Omental fat pad (tissue), 4 donors: ENCODE measurements around the gene SLC12A4. TPM values are rescaled to one million over a fixed set of nuclear protein-coding genes. Genes with fewer than 3 reads are reported as not detected.
"Not testable (repeated sequence)": the region's sequence is repeated elsewhere in the genome, so short reads cannot be mapped to it uniquely, and the experiment has no call there.

ENCODE experiments used
- ATAC-seq: fragments of 150-250 bp; one replicate; pipeline ENCODE4 v1.9.1; 2016; ENCODE audit warnings: mild to moderate bottlenecking, moderate library complexity; ENCODE audit not compliant: low FRiP score
- DNase-seq: peaks from one replicate; pipeline ENCODE4 v3.0.0-alpha.2; 2019; ENCODE audit warnings: low spot score
- total RNA-seq, 4 donors: library from RNA; depleted of rRNA; stranded (reverse); fragments of >200 nt; gene quantifications; one replicate each; pipeline ENCODE4 v1.1.0, GENCODE V29; 2016
- TF ChIP-seq, protein P1 (sequence below), 3 donors: fragments of 450-650 bp; IDR thresholded peaks; one replicate each; pipeline ENCODE4 v1.5.1; 2016 to 2017; ENCODE audit warnings: antibody characterized with exemption in 3 of 3, mild to moderate bottlenecking in 3 of 3, moderate library complexity in 2 of 3

The SLC12A4 gene
- total RNA-seq, 4 donors from 2014 or later: 39.4 to 92.2 (median 70.8) TPM

DNA sequence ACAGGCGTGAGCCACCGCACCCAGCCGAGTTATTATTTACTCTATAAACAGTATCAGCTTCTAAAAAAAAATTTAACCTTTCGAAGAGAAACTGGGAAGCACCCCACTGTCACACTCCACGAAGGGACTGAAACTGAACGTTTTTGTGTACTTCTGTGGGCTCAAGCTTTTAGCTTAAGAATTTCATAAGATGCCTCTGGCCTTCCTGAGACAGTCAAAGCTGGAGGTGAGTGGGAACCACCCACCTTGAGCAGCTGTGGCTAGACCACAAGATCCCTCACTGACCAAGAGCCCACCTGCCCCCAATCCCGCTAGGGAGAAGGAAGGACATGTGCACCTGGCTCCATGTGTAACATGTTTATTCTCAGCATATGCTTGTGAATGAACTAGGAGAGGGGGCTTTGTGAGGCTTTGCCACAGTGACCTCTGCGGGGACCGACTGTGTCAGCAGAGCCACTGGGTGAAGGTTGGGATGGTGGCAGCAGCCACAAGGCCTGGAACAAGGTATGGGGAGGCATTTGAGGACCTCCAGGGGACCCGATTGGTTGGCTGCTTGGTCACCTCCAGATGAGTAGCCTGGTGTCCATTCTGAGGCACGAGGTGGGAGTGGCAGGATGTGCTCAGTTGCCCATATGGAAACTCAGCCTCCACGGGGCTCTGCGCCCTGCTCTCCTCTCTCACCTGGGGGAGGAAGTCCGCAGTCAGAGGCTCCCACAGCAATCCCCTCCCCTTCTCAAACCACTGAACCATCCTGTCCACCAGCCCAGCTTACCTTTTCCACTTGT lies 7.1 kb upstream of the SLC12A4 start:
- no peak for DNase-seq
- ATAC-seq: peak; percentile 11
- TF ChIP-seq, protein P1, sequence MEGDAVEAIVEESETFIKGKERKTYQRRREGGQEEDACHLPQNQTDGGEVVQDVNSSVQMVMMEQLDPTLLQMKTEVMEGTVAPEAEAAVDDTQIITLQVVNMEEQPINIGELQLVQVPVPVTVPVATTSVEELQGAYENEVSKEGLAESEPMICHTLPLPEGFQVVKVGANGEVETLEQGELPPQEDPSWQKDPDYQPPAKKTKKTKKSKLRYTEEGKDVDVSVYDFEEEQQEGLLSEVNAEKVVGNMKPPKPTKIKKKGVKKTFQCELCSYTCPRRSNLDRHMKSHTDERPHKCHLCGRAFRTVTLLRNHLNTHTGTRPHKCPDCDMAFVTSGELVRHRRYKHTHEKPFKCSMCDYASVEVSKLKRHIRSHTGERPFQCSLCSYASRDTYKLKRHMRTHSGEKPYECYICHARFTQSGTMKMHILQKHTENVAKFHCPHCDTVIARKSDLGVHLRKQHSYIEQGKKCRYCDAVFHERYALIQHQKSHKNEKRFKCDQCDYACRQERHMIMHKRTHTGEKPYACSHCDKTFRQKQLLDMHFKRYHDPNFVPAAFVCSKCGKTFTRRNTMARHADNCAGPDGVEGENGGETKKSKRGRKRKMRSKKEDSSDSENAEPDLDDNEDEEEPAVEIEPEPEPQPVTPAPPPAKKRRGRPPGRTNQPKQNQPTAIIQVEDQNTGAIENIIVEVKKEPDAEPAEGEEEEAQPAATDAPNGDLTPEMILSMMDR (IDR thresholded peaks at IDR 0.05): no peak

DNA sequence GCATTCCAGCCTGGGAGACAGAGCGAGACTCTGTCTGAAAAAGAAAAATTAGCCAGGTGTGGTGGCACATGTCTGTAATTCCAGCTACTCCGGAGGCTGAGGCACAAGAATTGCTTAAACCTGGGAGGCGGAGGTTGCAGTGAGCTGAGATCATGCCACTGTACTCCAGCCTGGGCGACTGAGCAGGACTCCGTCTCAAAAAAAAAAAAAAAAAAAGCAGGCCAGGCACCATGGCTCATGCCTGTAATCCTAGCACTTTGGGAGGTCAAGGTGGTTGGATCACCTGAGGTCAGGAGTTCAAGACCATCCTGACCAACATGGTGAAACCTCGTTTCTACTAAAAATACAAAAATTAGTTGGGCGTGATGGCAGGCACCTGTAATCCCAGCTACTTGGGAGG lies 3.8 kb upstream of the SLC12A4 start:
- ATAC-seq, DNase-seq: not testable (repeated sequence)

DNA sequence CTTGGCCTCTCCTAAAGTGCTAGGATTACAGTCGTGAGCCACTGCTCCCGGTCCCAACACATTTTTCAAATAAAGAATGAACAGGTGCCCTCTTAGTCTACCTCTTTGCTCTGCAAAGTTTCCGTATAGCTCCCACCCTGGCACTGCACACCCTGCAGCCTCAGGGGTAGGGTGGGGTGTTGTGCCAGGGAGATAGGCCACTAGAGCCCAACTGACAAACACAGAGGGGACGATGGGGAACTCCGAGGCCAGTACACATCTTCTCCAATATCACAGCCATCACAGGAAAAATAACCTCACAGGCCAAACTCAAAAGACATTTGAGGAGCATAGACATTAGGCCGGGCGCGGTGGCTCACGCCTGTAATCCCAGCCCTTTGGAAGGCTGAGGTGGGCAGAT lies 2.7 kb upstream of the SLC12A4 start:
- ATAC-seq: no peak

DNA sequence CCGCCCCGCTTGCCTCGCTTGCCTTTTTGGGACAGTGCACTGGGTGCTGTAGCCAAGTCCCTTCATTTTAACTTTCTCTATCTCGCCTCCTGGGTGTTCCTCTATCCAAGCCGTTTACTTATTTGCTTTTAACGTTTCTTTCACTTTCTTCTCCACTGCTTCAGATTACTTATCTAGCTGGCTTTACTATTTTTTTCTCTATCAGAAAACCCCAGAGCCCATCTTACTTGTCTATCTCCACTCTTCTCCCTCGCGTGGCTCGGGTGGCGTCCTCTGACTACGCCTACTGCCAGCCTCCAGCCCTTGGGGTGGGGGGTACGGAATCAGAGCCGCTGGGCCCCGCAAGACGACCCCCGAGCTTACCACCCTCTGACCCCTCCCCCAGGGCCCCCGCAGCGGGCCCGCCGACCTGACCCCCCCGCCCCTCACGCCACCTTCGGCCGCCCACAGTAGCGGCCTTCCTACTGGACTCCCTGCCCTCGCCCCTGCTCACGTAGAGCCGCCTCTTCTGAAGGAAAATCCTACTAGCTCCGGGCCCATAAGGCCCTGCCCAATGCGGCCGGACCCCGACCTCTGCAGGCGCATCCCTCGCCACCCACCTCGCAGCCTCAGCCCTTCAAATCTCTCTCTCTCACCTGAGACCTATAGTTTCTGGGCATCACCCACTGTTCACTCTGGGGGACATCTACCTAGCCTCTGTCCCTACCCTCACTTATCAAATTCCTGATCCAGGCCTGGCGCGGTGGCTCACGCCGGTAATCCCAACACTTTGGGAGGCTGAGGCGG lies 1.0 kb upstream of the SLC12A4 start:
- peak; percentile 19 for ATAC-seq
- TF ChIP-seq, protein P1 (IDR thresholded peaks at IDR 0.05): no peak
- DNase-seq: no peak

More for the DNA sequence above, 2.7 kb upstream of the SLC12A4 start:
- TF ChIP-seq, protein P1 (IDR thresholded peaks at IDR 0.05): no peak
- no peak for DNase-seq

DNA sequence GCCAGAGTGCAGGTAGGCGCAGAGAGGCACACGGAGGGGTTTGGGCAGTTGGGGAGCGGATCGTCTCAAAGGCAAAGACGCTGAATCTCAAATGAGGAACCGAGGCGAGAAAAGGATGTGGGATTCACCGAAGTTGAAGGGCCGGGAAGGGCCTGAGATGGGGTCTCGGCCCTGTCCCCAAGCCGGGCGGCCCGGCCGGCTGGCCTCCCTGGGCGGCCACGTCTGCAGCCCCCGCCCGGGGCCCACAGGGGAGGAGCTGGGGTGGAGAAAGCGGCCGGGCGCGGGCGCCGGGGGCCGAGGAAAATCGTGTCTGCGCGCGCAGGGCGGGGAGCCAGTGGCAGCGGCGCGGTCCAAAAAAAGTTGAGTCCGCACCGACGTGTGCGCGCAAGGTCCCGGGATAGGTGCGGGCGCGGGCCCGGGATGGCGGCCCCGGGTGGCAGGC lies 458 bp downstream of the SLC12A4 start:
- DNase-seq: no peak
- TF ChIP-seq, protein P1 (IDR thresholded peaks at IDR 0.05): no peak
- peak; percentile 16 for ATAC-seq

DNA sequence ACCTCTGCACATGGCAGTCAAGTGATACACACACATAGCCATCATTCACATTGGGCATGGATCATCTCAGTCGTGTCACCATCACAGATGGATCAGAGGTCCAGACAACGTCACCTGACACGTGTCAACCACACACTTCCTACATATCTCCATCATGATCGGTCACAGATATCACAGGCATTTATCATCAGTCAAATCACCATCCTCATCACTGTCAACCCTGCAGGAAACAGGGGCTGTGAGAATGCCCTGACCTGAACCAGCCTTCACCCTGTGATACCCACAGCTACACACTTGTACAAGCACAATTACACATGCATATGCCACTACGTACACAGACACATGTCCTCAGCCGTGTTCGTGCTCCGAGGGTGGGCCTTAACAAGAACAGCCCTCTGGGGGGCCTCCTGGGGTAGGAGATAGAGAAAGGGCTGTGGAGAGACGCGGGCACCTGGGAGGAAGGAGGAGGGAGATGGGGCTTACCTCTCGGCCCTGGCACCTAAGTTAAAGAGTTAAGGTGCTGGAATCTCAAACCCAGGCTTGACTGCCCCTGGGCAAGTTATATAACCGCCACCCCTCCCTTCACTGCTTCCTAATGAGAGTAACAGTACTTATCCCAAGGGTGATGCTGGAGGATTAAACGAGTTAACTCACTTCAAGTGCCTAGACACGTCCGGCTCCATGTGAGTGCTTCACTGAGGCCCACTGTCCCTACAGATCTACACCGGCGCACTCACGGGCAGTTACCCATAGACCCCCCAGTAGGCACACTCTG lies 1.1 kb downstream of the SLC12A4 start:
- TF ChIP-seq, protein P1 (IDR thresholded peaks at IDR 0.05): no peak
- DNase-seq (no peak), ATAC-seq (no peak)
